Central memory CD4-positive, alpha-beta T cell (primary cell): ENCODE data around the gene PLEKHM3.
"Not testable (repeated sequence)": the region's sequence is repeated elsewhere in the genome, so short reads cannot be mapped to it uniquely, and the experiment has no call there.

Experiments
- DNase-seq: peaks from one replicate; pipeline ENCODE4 v3.0.0; 2022

PLEKHM3 gene

DNA sequence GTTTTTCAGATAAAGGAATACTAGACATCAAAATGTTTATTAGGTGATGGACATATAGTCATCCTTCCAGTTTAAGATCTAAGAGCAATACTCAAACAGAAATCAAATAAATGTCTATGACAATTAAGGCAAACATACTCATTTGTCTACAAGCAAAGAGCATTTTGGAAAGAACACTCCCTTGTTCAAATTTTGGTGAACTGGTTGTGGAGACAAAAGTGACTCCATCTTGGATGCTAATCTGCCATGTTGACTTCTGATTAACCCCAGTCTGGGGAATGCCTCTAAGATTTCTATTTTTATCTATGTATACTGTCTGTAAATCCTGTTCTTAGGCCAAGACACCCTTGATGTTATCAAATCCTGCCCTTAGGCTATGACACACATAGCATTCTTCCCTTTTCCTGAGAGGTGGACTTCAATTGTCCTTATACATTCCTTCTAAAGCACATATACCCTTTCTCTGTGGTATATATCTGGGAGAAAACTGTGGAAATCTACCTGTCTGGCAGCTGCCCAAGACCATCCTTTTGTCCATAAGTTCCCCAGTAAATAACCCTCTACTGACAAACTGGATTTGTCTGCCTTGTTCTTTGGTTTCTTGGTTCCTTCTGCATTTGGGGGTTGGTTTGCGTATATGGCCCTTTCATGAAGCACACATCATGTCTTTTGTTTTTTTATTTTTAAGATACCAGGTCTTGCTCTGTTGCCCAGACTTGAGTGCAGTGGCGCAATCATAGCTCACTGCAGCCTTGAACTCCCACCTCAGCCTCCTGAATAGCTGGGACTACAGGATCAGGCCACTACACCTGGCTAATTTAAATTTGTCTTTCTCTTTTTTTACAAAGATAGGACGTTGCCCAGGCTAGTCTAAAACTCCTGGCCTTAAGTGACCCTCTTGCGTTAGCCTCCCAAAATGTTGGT lies 12.5 kb upstream of the PLEKHM3 start:
- DNase-seq: no peak

- DNase-seq: no peak
Observed at GRCh38 chr2:208036357-208036756, 11.0 kb upstream of the PLEKHM3 start.

DNA sequence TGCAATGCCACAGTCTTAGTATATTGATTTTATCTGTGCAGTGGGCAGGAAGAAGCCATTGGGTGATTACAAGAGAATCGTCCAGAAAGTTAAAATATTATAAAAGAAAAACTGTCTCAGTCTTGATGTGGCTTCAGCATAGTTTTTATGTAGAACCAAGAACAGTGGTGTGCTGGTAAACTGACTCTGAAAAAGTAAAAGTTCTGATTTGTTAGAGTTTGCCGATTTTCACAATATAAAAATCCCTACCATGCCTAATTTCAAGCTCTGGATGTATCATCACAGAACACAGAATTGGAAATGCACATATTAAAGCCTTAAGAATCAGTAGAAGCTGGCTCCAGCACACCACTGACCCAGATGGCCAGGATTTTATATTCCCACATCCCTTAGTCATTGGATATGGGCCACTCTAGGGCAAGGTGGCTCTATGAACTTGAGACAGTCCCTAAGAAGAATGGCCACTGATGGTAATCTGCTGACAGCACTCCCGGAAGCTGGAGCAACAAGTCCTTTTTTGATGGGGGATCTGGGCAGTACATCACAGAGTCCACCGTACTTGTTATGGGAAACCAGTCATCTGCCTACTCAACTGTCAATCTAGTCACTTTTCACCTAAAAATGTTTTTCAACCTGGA lies 9.3 kb upstream of the PLEKHM3 start:
- DNase-seq: no peak

GRCh38 chr2:208033701-208034502 lies 8.6 kb upstream of the PLEKHM3 start:
- no peak for DNase-seq

- no peak for DNase-seq
Observed at GRCh38 chr2:208031608-208032019, 6.3 kb upstream of the PLEKHM3 start.

DNA sequence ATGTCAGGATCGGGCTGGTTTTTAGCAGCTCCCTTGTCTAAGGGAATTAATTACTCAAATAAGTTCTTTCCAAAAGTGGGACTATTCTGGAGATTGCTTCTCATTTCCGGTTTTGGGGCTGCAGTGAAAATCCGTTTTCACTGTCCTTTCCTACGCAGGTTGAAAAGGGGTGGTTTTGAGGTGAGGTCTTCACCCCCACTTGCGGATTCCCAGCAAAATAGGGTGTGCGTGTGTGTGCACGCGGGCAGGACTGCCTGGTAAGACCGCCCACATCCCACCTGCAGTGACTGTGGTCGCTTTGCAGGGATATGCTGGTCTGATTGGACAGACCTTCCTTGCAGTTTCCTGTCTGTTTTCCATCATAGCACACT lies 472 bp upstream of the PLEKHM3 start:
- DNase-seq: peak; percentile 14

- no peak for DNase-seq
Observed at GRCh38 chr2:208024091-208024490, 1.2 kb downstream of the PLEKHM3 start.

- DNase-seq: no peak
Observed at GRCh38 chr2:208020253-208020652, 5.1 kb downstream of the PLEKHM3 start.

DNA sequence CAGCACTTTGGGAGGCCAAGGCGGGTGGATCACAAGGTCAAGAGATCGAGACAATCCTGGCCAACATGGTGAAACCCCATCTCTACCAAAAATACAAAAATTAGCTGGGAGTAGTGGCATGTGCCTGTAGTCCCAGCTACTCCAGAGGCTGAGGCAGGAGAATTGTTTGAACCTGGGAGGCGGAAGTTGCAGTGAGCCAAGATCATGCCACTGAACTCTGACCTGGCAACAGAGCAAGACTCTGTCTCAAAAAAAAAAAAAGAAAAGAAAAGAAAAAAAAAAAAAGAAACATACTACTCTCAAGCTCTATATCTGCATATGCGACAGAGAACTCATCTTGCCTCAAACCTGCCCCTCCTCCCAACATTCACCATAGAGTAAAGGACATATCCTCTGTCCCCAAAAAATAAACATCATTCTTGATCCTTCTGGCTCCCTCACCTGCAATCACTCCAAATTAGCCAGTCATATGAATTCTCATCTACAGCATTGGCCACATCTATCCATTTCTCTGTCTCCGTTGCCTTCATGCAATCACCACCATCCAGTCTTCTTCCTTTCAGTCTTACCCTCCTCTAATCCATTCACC lies 7.1 kb downstream of the PLEKHM3 start:
- DNase-seq: not testable (repeated sequence)

DNA sequence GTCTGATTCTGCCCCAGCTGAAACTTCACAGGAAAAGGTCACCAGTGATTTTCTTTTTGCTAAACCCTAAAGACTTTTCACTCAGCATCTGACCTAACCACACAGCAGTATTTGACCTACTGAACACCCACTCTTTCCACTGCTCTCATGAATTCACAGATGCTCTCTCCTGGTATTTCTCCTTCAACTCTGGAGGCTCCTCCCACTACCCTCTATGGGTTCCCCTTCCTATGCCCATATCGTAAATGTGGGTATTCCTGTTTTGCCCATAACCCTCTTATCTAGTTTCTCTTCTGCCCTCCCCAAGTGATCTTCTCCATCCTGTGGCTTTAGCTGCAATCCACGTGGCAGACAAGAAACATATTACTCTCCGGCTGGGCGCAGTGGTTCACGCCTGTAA lies 7.6 kb downstream of the PLEKHM3 start:
- DNase-seq: no peak

GRCh38 chr2:208015475-208015874 lies 9.9 kb downstream of the PLEKHM3 start:
- no peak for DNase-seq

GRCh38 chr2:208013285-208014178 lies 11.8 kb downstream of the PLEKHM3 start:
- DNase-seq: no peak

DNA sequence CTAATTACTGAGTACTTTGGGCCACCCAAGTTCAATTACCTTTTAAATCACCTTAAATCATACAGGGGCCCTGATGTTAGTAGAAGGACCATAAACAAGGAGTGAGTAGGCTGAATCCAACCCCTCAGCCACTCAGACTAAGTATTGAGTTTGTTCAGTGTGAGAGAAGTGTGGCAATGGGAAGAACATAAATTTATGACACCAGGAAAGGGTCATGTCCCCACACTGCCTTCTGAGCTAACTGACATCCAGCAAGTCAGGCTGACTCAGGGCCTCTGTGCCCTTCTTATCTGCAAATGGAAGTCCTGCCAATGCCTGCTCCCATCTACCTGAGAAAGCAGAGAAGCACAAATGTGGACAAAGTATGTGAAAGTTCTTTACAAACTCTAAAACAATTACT lies 12.9 kb downstream of the PLEKHM3 start:
- no peak for DNase-seq

GRCh38 chr2:208010506-208010905 lies 14.8 kb downstream of the PLEKHM3 start:
- DNase-seq: no peak

DNA sequence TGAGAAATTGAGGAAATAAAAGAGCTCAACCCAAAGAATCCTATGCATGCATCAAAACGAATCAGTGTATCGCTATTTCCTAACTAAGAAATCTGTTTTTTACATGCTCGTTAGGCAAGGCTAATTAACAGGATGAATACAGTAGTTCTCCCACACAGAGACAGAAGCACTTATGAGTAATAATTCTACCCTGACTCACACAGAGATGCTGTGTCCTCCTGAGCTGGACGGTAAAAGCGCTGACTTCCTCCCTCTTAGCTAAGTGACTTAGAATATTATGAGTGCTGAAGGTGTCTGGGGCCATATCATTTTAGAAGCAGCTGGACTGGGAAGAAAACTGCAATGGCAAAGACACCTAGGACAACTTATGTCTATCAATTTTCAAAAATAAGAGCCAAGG lies 18.5 kb downstream of the PLEKHM3 start:
- DNase-seq: no peak

- no peak for DNase-seq
Observed at GRCh38 chr2:208006337-208006736, 19.0 kb downstream of the PLEKHM3 start.

DNA sequence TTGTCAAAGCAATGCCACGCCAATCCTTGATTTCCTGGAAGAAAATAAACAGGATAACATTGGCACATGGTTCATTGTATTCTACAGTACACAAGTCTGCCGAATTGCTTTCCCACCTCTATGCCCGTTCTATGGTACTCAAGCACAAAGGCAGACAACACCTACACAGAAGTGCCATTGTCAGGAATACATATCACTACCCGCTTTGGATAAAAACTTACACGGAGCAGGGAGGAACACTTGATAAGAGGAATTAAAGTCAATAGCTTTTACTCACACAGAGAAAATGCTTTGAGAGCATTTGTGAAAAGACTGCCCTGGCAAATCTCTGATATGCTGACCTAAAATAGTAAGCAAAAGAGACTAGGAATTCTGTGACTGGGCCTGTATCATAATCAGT lies 23.4 kb downstream of the PLEKHM3 start:
- no peak for DNase-seq

GRCh38 chr2:208000701-208001395 lies 24.5 kb downstream of the PLEKHM3 start:
- no peak for DNase-seq

GRCh38 chr2:207996848-207997247 lies 28.5 kb downstream of the PLEKHM3 start:
- no peak for DNase-seq

DNA sequence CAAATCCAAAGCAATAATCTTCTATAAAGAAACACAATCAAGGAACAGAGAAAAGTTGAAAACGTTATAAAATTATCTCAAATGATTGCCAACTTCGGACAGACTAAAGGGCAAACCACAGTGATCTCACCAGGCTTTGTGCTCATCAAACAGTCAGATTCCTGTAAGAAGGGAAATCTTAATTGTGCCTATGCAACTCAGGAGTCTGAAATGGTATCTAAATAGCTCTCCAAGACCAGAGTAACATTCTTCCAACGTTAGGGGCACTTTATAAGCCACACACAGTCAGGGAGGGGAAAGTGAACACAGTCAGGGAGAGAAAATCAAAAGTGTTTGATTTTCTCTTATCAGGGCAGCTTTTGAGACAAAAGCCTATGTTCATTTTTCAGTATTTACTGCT lies 29.4 kb downstream of the PLEKHM3 start:
- no peak for DNase-seq

- DNase-seq: no peak
Observed at GRCh38 chr2:207993151-207993763, 32.1 kb downstream of the PLEKHM3 start.
